K562 (cell line): Measurements from ENCODE around the gene BRF1. TPM values are rescaled to one million over a fixed set of nuclear protein-coding genes. Genes with fewer than 3 reads are reported as not detected.
A peak's percentile ranks its signal among the peaks of the same experiment; 100 is the strongest.

ENCODE experiments used
- EP300 ChIP-seq: IDR thresholded peaks from 2 replicates; pipeline ENCODE4 v1.6.1; 2012; ENCODE audit warnings: low read length, improper control_type of control experiment
- GTF2E2 ChIP-seq: fragments of 200-800 bp; sonication (Bioruptor generic); IDR thresholded peaks from 2 replicates; pipeline ENCODE4 v1.6.1; 2016; ENCODE audit warnings: missing genetic modification characterization, missing compliant biosample characterization
- HCFC1 ChIP-seq: IDR thresholded peaks from 2 replicates; pipeline ENCODE4 v1.6.1; 2012; ENCODE audit warnings: low read depth, low read length, improper control_type of control experiment
- NCOA2 ChIP-seq, 2 experiments: fragments of 450-650 bp; IDR thresholded peaks; 2 replicates each; pipeline ENCODE4 v1.6.1; 2018; ENCODE audit warnings: mild to moderate bottlenecking in 2 of 2, moderate library complexity in 1 of 2; ENCODE audit not compliant: partially characterized antibody in 2 of 2
- NFE2 ChIP-seq: IDR thresholded peaks from 2 replicates; pipeline ENCODE4 v1.6.1; 2014; ENCODE audit warnings: antibody characterized with exemption, low read depth
- NONO ChIP-seq, 2 experiments: fragments of 200-400 bp in 1 of 2; fragments of 450-650 bp in 1 of 2; formaldehyde crosslinking in 1 of 2; IDR thresholded peaks; 2 replicates each; pipeline ENCODE4 v1.6.1; 2017; ENCODE audit warnings: low read depth in 2 of 2, mild to moderate bottlenecking in 2 of 2, moderate library complexity in 2 of 2, low read length in 1 of 2
- SMAD4 ChIP-seq: fragments of 250-450 bp; sonication (Bioruptor Pico); conservative IDR thresholded peaks from 2 replicates; pipeline ENCODE4 v1.8.0; 2021; ENCODE audit warnings: inconsistent platforms, mild to moderate bottlenecking, moderate library complexity
- TGIF2 ChIP-seq: sonication (generic); formaldehyde crosslinking; IDR thresholded peaks from 2 replicates; pipeline ENCODE4 v1.8.1; 2022; ENCODE audit warnings: mild to moderate bottlenecking, missing genetic modification reagents, moderate library complexity
- ZBTB7A ChIP-seq: IDR thresholded peaks from 2 replicates; pipeline ENCODE4 v1.6.1; 2011; ENCODE audit warnings: low read depth, mild to moderate bottlenecking, low read length, moderate library complexity, borderline replicate concordance; ENCODE audit not compliant: control insufficient read depth
- polyA plus RNA-seq, 8 experiments: library from polyadenylated mRNA; depleted of rRNA in 4 of 8; stranded (reverse) in 5 of 8; unstranded in 3 of 8; fragments of >200 nt; fragmentation: Nextera tagmentation in 2 of 8; fragmentation: Illumina TruSeq in 1 of 8; extraction: Ambion mirVana in 2 of 8; extraction: Trizol in 1 of 8; gene quantifications; 2 replicates each; pipeline versions ENCODE4 v1.2.1 to v1.2.3, GENCODE V29; 2011 to 2014; ENCODE audit warnings: inconsistent platforms in 1 of 8, missing spikeins in 1 of 8
- total RNA-seq, 7 experiments: library from RNA; depleted of rRNA in 6 of 7; stranded (reverse); fragments of >200 nt in 6 of 7; fragmentation: Illumina TruSeq in 2 of 7; extraction: Trizol in 2 of 7; gene quantifications; 2 replicates each; pipeline versions ENCODE4 v1.2.1 to v1.2.3, GENCODE V29; 2011 to 2021; ENCODE audit warnings: low replicate concordance in 1 of 7
- TF ChIP-seq, protein P1 (sequence below): fragments of 250-450 bp; sonication (Bioruptor Pico); IDR thresholded peaks from 2 replicates; pipeline ENCODE4 v1.4.0; 2020; ENCODE audit warnings: mild to moderate bottlenecking
- TF ChIP-seq, protein P2 (sequence below), 2 experiments: fragments of 450-650 bp; formaldehyde crosslinking in 1 of 2; IDR thresholded peaks; 2 replicates each; pipeline versions ENCODE4 v1.4.0 to v1.6.1; 2014 to 2020; ENCODE audit warnings: mild to moderate bottlenecking in 2 of 2, borderline replicate concordance in 1 of 2, low read depth in 1 of 2
- TF ChIP-seq, protein P3 (sequence below): IDR thresholded peaks from 2 replicates; pipeline ENCODE4 v1.6.1; 2011; ENCODE audit warnings: borderline replicate concordance, low read depth, mild to moderate bottlenecking, moderate library complexity, low read length; ENCODE audit not compliant: insufficient read depth, poor library complexity, severe bottlenecking
- TF ChIP-seq, protein P4 (sequence below): sonication (generic); formaldehyde crosslinking; IDR thresholded peaks from 2 replicates; pipeline ENCODE4 v1.8.1; 2023; ENCODE audit warnings: mild to moderate bottlenecking, missing genetic modification reagents, moderate library complexity

The BRF1 gene
- total and polyA plus RNA-seq, 9 of the 15 experiments (the other 6 are each of a cell fraction or from before 2014, with no cell fraction given): 0.14 to 24.6 (median 8.2) TPM

DNA sequence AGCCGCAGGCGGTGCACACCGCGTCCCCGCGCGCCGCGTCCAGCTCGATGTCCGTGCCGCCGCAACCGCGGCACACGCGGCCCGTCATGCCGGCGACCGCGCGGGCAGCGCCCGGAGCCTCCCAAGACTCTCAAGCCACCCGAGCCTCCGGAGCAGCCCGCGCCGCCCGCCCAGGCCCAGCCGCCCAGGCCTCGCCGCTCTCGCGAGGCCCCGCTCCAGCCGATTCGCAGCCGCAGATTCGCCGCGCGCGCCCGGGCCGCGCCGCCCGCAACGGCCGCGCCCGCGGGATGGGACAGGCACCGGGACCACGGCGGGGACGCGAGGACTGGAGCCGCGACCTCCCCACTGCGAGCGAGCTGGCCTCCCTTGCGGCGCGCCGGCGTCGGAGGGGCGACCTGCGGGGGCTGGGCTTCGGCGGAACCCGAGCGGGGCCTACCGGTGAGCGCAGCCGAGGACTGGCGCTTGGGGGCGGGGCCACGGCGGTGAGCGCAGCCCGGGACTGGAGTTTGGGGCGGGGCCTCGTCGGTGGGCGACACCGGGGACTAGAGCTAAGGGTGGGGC lies at the start of gene BRF1 (continued):
- TF ChIP-seq, protein P1, sequence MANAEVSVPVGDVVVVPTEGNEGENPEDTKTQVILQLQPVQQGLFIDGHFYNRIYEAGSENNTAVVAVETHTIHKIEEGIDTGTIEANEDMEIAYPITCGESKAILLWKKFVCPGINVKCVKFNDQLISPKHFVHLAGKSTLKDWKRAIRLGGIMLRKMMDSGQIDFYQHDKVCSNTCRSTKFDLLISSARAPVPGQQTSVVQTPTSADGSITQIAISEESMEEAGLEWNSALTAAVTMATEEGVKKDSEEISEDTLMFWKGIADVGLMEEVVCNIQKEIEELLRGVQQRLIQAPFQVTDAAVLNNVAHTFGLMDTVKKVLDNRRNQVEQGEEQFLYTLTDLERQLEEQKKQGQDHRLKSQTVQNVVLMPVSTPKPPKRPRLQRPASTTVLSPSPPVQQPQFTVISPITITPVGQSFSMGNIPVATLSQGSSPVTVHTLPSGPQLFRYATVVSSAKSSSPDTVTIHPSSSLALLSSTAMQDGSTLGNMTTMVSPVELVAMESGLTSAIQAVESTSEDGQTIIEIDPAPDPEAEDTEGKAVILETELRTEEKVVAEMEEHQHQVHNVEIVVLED: peak; percentile 52; the same call in 1 of the 2 replicates
- 0 out of 2 replicates have a peak, but pooled peaks have one; percentile 9 for TF ChIP-seq TGIF2 (CRISPR knock-in tag)
- TF ChIP-seq GTF2E2 (tag): peak; percentile 70; the same call in 1 of the 2 replicates
- TF ChIP-seq, protein P2, sequence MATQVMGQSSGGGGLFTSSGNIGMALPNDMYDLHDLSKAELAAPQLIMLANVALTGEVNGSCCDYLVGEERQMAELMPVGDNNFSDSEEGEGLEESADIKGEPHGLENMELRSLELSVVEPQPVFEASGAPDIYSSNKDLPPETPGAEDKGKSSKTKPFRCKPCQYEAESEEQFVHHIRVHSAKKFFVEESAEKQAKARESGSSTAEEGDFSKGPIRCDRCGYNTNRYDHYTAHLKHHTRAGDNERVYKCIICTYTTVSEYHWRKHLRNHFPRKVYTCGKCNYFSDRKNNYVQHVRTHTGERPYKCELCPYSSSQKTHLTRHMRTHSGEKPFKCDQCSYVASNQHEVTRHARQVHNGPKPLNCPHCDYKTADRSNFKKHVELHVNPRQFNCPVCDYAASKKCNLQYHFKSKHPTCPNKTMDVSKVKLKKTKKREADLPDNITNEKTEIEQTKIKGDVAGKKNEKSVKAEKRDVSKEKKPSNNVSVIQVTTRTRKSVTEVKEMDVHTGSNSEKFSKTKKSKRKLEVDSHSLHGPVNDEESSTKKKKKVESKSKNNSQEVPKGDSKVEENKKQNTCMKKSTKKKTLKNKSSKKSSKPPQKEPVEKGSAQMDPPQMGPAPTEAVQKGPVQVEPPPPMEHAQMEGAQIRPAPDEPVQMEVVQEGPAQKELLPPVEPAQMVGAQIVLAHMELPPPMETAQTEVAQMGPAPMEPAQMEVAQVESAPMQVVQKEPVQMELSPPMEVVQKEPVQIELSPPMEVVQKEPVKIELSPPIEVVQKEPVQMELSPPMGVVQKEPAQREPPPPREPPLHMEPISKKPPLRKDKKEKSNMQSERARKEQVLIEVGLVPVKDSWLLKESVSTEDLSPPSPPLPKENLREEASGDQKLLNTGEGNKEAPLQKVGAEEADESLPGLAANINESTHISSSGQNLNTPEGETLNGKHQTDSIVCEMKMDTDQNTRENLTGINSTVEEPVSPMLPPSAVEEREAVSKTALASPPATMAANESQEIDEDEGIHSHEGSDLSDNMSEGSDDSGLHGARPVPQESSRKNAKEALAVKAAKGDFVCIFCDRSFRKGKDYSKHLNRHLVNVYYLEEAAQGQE (IDR thresholded peaks at IDR 0.05; ENCODE audit: borderline replicate concordance): peak; percentile 57
- TF ChIP-seq, protein P2 (CRISPR knock-in tag; IDR thresholded peaks at IDR 0.05; ENCODE audit: low read depth): no peak
- TF ChIP-seq NONO (IDR thresholded peaks at IDR 0.05; ENCODE audit: low read depth in 2 of 2, low read length in 1 of 2): peak; percentile 69 to 86; a peak in 3 of 4 replicates
- TF ChIP-seq SMAD4 (CRISPR knock-in tag): peak; percentile 61; the same call in 1 of the 2 replicates
- TF ChIP-seq, protein P3, sequence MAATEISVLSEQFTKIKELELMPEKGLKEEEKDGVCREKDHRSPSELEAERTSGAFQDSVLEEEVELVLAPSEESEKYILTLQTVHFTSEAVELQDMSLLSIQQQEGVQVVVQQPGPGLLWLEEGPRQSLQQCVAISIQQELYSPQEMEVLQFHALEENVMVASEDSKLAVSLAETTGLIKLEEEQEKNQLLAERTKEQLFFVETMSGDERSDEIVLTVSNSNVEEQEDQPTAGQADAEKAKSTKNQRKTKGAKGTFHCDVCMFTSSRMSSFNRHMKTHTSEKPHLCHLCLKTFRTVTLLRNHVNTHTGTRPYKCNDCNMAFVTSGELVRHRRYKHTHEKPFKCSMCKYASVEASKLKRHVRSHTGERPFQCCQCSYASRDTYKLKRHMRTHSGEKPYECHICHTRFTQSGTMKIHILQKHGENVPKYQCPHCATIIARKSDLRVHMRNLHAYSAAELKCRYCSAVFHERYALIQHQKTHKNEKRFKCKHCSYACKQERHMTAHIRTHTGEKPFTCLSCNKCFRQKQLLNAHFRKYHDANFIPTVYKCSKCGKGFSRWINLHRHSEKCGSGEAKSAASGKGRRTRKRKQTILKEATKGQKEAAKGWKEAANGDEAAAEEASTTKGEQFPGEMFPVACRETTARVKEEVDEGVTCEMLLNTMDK: no peak
- peak; percentile 42; the same call in 1 of the 2 replicates for TF ChIP-seq EP300
- no peak for TF ChIP-seq NCOA2 (IDR thresholded peaks at IDR 0.05; ENCODE audit: partially characterized antibody in 2 of 2)
- peak; percentile 46; the same call in 1 of the 2 replicates for TF ChIP-seq HCFC1
- TF ChIP-seq, protein P4, sequence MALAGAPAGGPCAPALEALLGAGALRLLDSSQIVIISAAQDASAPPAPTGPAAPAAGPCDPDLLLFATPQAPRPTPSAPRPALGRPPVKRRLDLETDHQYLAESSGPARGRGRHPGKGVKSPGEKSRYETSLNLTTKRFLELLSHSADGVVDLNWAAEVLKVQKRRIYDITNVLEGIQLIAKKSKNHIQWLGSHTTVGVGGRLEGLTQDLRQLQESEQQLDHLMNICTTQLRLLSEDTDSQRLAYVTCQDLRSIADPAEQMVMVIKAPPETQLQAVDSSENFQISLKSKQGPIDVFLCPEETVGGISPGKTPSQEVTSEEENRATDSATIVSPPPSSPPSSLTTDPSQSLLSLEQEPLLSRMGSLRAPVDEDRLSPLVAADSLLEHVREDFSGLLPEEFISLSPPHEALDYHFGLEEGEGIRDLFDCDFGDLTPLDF (CRISPR knock-in tag): no peak
- TF ChIP-seq NFE2: no peak
- TF ChIP-seq ZBTB7A: no peak; the same call in 1 of the 2 replicates
